UCSD-AML1 (cell line): ENCODE measurements around the gene NKX2-4.

Experiments used
- DNase-seq: peaks from one replicate; lab custom pipeline; 2025; ENCODE audit not compliant: unreplicated experiment; lab: John Stamatoyannopoulos, UW

The NKX2-4 gene

DNA sequence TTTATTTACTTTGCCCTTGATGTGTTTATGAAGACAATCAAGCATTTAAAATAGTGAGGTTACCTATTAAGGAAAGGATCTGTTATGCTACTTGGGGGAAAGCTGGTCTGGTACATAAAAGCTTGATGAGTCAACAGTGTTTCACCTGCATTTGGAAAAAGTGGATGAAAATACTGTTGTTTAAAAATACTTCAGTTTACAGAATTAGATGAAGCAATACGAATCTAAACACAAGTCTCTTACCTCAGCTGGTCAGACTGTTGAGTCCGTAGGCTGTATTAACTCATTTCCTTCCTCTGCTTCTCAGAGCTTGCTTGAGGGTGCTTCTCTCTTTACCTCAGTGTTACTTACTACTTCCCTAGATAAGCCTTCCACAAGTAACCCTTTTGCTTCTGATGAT lies 36.1 kb downstream of the NKX2-4 start:
- DNase-seq = no peak

DNA sequence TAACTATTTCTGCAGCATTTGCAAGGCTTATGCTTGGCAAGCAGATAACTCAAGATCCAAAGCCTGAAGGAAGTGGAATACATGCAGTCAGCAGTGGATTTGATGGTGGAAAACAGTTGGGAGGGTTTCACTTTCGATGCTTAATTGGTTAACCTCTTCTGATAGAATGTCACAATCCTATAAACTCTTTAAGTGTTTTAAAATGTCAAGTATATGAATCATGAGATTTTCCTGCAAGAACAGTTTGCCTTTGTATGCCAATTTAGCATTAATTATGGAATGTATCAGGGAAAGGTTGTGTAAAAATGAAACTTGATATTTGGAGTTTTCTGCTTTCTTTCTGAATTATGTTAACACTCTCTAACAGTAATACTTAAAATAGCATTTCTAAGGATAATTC lies 36.6 kb downstream of the NKX2-4 start:
- no peak for DNase-seq

DNA sequence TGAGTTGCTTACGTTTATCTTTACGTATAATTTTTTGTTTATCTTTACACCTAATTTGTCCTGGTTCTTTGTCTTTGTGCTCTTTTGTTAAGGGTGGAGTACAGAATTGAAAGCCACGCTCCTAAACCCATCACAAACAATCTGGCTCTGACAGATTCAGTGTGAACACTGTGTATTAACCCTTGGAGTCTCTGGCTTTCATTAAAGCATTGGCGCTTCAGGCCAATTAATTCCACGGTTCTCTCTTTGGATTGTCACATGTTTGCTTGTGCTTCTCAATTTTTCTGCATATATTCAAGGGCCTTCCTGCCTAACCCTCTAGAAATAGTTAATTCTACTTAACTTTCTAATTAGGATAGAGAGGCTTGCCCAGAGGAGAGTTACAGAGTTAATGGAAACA lies 38.6 kb downstream of the NKX2-4 start:
- no peak for DNase-seq

DNA sequence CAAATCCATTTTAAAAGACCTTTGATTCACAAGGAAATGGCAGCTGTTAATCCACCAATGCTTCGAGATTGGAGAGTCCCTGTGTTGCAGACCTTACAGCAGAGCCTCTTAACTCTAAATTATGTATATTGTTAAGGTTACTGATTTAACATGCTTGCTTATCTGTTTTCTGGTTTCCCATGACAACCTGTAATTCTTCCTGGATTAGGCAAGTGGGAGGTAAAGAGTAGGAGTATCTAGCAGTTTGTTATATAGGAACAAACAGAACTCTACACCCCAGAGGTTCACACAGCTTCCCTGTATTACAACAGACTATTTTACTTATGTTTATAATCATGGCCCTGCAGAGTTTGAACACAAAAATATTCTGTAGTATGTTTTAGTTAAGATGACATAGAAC lies 39.5 kb downstream of the NKX2-4 start:
- no peak for DNase-seq

DNA sequence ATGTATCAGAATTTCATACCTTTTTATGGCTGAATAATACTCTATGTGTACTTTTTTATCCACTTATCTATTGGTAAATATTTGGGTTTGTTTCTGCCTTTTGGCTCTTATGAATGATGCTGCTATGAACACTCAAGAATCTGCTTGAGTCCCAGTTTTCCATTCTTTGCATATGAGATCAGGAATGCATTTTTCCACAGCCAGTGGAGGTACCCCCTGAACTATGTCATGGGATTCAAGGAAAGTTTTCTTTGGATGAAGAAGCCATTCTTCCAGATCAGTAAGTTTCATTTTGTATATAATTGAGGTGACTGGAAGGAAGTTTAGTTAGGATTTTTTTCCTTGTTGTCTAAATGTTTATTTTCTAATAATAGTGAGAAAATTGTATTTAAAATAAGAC lies 40.9 kb downstream of the NKX2-4 start:
- no peak for DNase-seq

DNA sequence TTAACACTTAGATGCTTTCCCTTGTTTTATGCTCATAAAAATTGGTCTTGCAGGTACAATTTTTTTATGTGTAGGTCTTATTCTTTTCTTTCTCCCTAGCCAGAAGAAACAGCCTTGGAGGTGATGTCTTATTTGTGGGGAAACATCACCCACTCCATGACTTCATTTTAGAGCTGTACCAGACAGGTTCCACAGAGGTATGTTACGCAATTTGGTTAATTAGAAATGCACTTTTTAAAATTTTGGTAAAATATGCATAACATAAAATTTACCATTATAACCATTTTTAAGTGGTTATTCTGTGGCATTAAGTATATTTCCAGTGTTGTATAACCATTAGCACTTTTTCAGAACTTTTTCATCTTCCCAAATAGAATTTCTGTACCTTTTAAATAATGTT lies 41.3 kb downstream of the NKX2-4 start:
- no peak for DNase-seq

DNA sequence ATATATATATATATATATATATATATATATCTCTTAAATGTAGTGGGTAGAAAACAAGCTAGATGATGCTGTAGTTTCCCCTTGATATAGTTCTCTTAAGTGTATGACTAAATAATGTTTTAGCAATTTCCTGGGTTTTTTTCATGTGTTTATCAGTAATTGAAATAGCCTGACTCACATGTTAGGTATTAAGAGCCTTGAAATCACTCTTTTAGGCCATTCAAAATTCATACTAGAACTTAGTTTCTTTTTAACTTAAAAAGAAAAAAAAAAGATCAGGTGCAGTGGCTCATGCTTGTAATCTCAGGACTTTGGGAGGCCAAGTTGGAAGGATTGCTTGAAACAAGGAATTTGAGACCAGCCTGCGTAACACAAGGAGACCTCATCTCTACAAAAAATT lies 44.1 kb downstream of the NKX2-4 start:
- DNase-seq = no peak

DNA sequence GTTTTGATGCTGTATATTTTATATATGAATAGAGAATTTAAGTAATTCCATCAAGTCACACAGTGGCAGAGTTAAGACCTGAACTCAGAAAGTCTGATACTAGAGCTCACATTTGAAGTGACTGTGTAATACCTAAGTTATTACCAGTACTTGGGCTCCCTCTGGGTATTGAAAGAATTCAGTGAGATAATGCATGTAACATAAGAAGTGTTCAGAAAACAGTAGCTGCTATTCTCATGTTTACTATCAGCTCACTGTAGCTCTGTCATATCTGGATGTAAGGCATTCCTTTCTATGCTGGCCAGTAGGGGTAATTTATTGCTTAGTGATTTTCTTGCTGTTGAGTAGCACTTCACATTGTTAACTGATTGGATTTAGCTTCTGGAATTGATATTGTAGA lies 44.6 kb downstream of the NKX2-4 start:
- no peak for DNase-seq
